Measurements from ENCODE around the gene ZNF787. TPM values are rescaled to one million over a fixed set of nuclear protein-coding genes. Genes with fewer than 3 reads are reported as not detected.

The ZNF787 gene
- total and polyA plus RNA-seq, 10 of the 15 experiments (the other 5 are each of a cell fraction or from before 2014, with no cell fraction given) = 0.23 to 39.9 (median 4.1) TPM

DNA sequence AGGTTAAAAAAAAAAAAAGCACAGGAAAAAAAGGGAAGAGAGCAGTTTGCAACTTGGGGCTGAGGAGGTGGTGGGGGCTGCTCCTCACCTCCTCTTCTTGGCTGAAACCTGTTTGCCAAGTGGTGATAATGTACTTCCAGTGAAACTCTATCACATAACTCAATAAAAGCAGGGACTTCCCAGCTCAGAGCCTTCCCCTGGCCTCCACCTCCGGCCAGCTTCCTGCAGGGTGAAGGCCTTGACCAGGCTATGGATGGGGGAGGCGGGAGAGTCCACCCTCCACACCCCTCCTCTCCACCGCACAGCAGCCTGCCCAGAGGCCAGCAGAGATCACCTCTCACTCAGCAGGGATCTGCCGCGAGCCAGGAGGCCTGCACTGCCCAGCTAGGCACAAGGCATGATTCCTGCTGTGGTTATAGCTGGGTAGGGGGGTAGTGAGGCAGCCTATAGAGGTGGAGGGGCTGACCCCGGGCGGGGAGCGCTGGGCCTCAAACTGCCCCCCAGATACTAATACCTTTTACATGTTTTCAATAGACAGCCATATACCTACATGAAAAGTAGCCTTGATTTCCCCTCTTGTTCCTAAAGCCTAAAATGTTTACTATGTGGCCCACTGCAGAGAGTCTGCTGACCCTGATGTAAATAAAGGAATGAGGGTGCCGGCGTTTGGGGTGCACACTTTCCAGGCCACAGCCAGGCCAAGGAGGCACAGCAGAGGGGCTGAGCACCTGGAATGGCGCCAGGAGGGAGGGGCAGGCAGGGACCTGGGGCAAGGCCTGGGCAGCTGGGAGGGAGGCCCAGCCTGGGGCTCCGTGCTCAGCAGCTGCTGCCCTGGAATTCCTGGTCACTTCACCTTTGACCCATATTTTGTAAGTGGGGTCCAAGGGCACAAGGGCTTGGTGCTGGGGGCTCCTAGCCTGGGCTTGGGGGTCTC, 10.3 kb downstream of the ZNF787 start:
- Histone ChIP-seq H3K4me1 (ENCODE audit: control insufficient read depth, insufficient read depth, low read length) (peaks cover 44% of the 10 kb centered on the region), H3K4me3 (peak overlapping the region; percentile 56; the same call in 1 of the 2 replicates), H4K20me1 (ENCODE audit: control insufficient read depth, insufficient read depth) (no peaks in the 10 kb centered on the region; the same call in 1 of the 2 replicates), H3K4me2 (ENCODE audit: control insufficient read depth, insufficient read depth) (peak overlapping the region; percentile 93), H3K9me3 (replicated peaks; ENCODE audit: control insufficient read depth, insufficient read depth, low read length) (no peaks in the 10 kb centered on the region), H3K27ac (ENCODE audit: control insufficient read depth, insufficient read depth) (peak overlapping the region; percentile 68), H3K27me3 (replicated peaks in 1 of 2; ENCODE audit: control insufficient read depth in 2 of 2, insufficient read depth in 2 of 2, low read length in 1 of 2) (no peaks in the 10 kb centered on the region), H2AFZ (ENCODE audit: control insufficient read depth, low read depth, low read length) (no peak overlapping the region), H3K36me3 (ENCODE audit: control insufficient read depth in 2 of 2, insufficient read depth in 2 of 2, low read length in 1 of 2) (peaks cover 0 to 11% of the 10 kb centered on the region in 2 experiments; a peak in 3 of 4 replicates), H3K79me2 (ENCODE audit: control insufficient read depth, insufficient read depth, low read length) (peaks cover 81% of the 10 kb centered on the region), H3K9ac (ENCODE audit: control insufficient read depth, insufficient read depth, low read length) (peak overlapping the region; percentile 50; the same call in 1 of the 2 replicates)
- in situ Hi-C loops (cut with MboI) = no loop called here
- TF ChIP-seq STAT3 (IDR thresholded peaks at IDR 0.05; ENCODE audit: low read depth, low read length) (no peak), SPI1 (IDR thresholded peaks at IDR 0.05; ENCODE audit: borderline replicate concordance, insufficient read depth, low read depth, low read length) (peak; percentile 27; the same call in 1 of the 2 replicates), DPF2 (IDR thresholded peaks at IDR 0.05) (no peak), POLR2A (IDR thresholded peaks at IDR 0.05; ENCODE audit: low read depth, low read length) (0 out of 2 replicates have a peak, but pooled peaks have one; percentile 27), IKZF1 (conservative IDR thresholded peaks at IDR 0.05) (peak; percentile 12; the same call in 1 of the 2 replicates), NR2F1 (conservative IDR thresholded peaks at IDR 0.05) (0 out of 2 replicates have a peak, but pooled peaks have one; percentile 15)
- TF ChIP-seq, protein P1, sequence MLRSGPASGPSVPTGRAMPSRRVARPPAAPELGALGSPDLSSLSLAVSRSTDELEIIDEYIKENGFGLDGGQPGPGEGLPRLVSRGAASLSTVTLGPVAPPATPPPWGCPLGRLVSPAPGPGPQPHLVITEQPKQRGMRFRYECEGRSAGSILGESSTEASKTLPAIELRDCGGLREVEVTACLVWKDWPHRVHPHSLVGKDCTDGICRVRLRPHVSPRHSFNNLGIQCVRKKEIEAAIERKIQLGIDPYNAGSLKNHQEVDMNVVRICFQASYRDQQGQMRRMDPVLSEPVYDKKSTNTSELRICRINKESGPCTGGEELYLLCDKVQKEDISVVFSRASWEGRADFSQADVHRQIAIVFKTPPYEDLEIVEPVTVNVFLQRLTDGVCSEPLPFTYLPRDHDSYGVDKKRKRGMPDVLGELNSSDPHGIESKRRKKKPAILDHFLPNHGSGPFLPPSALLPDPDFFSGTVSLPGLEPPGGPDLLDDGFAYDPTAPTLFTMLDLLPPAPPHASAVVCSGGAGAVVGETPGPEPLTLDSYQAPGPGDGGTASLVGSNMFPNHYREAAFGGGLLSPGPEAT (IDR thresholded peaks at IDR 0.05; ENCODE audit: low read depth) = peak; percentile 48; the same call in 1 of the 2 replicates
- no peak for FAIRE-seq
- ChIA-PET CTCF (interaction anchor here (0.6 kb wide), 2 partner anchors 15 to 25 kb away, joined by 3 read pairs; no protein-coding TSS in a partner anchor), SMC1A (ENCODE audit: uncharacterized antibody, unreplicated experiment) (interaction anchor here (1.3 to 1.4 kb wide), 2 partner anchors 12 to 44 kb away, joined by 3 to 4 read pairs; no protein-coding TSS in a partner anchor), POLR2A (interaction anchor here (0.8 to 1.3 kb wide), 4 partner anchors 10 to 30 kb away, joined by 3 to 5 read pairs (median 4); partner anchors contain the start of genes ZNF444 and ZNF787), RAD21 (ENCODE audit: unreplicated experiment) (interaction anchor here (0.7 kb wide), 1 partner anchor 478 kb away, joined by 3 read pairs; no protein-coding TSS in a partner anchor)
- 70% methylated on average over 12 of the region's 12 CpGs for WGBS (ENCODE audit: insufficient coverage, insufficient replicate concordance, low lambda C conversion rate, missing lambda C conversion rate)
- ATAC-seq = peak; percentile 25
- intact Hi-C loops (cut with micrococcal nuclease; ENCODE audit: unreplicated experiment) = no loop called here
- no TSS peak for BruUV-seq (replicated peaks)
- DNase-seq (ENCODE audit: low read depth, low spot score) = no peak

Measured in GM12878 (cell line).